GM23338 (cell line): ENCODE data around the gene ZFYVE27. TPM values are rescaled to one million over a fixed set of nuclear protein-coding genes. Genes with fewer than 3 reads are reported as not detected.

ENCODE experiments used
- ATAC-seq: fragments of 200-7000 bp; cut with Tn5 transposase; 3 replicates; pipeline ENCODE4 v1.9.1; 2020
- DNase-seq: peaks from one replicate; pipeline ENCODE4 v3.0.0-alpha.2; 2015; ENCODE audit warnings: low spot score
- H2AFZ ChIP-seq: fragments of 200-600 bp; sonication (generic); 2 replicates; pipeline ENCODE4 v1.8.0; 2016; ENCODE audit warnings: antibody characterized with exemption, mild to moderate bottlenecking, moderate library complexity
- H3F3A ChIP-seq: fragments of 200-600 bp; sonication (generic); replicated peaks from 2 replicates; pipeline ENCODE4 v1.8.0; 2017; ENCODE audit warnings: antibody characterized with exemption, mixed run types, low read depth
- H3K27ac ChIP-seq: fragments of 200-600 bp; sonication (generic); 2 replicates; pipeline ENCODE4 v1.6.1; 2016; ENCODE audit warnings: low read depth
- H3K27me3 ChIP-seq: fragments of 200-600 bp; sonication (generic); 2 replicates; pipeline ENCODE4 v1.8.0; 2016; ENCODE audit warnings: mild to moderate bottlenecking, mixed run types, moderate library complexity; ENCODE audit not compliant: insufficient read depth
- H3K36me3 ChIP-seq: fragments of 200-600 bp; sonication (generic); 2 replicates; pipeline ENCODE4 v1.8.0; 2016; ENCODE audit warnings: mild to moderate bottlenecking; ENCODE audit not compliant: insufficient read depth
- H3K4me1 ChIP-seq: fragments of 200-600 bp; sonication (generic); 2 replicates; pipeline ENCODE4 v1.8.0; 2016; ENCODE audit warnings: mild to moderate bottlenecking, moderate library complexity; ENCODE audit not compliant: insufficient read depth
- H3K4me2 ChIP-seq: fragments of 200-600 bp; sonication (generic); 2 replicates; pipeline ENCODE4 v1.7.1; 2017; ENCODE audit warnings: mixed run types
- H3K4me3 ChIP-seq: fragments of 200-600 bp; sonication (generic); 2 replicates; pipeline ENCODE4 v1.6.1; 2016; ENCODE audit warnings: mixed run types
- H3K79me2 ChIP-seq: fragments of 200-600 bp; sonication (generic); replicated peaks from 2 replicates; pipeline ENCODE4 v1.8.0; 2017; ENCODE audit warnings: mild to moderate bottlenecking; ENCODE audit not compliant: insufficient read depth
- H3K9me2 ChIP-seq: fragments of 200-600 bp; sonication (generic); 2 replicates; pipeline ENCODE4 v1.8.0; 2017; ENCODE audit not compliant: insufficient read depth
- H4K20me1 ChIP-seq: fragments of 200-600 bp; sonication (generic); replicated peaks from 2 replicates; pipeline ENCODE4 v1.8.0; 2017; ENCODE audit warnings: mild to moderate bottlenecking; ENCODE audit not compliant: insufficient read depth
- H3K27ac Mint-ChIP-seq: 2 replicates; pipeline ENCODE4 v1.8.0; 2020; ENCODE audit warnings: inconsistent platforms, mild to moderate bottlenecking, moderate library complexity, mixed read lengths
- H3K27me3 Mint-ChIP-seq: 3 replicates; pipeline ENCODE4 v1.8.0; 2022; ENCODE audit warnings: low read depth, mild to moderate bottlenecking, moderate library complexity, mixed read lengths, inconsistent platforms; ENCODE audit not compliant: insufficient read depth, poor library complexity
- H3K36me3 Mint-ChIP-seq: 3 replicates; pipeline ENCODE4 v1.8.0; 2021; ENCODE audit warnings: low read depth, mild to moderate bottlenecking, inconsistent platforms, moderate library complexity, mixed read lengths
- H3K4me1 Mint-ChIP-seq: 3 replicates; pipeline ENCODE4 v1.8.0; 2020; ENCODE audit warnings: mild to moderate bottlenecking, inconsistent platforms, mixed read lengths
- H3K4me3 Mint-ChIP-seq: 3 replicates; pipeline ENCODE4 v1.8.0; 2021; ENCODE audit warnings: moderate library complexity, mild to moderate bottlenecking, inconsistent platforms, mixed read lengths
- H3K9me3 Mint-ChIP-seq: 3 replicates; pipeline ENCODE4 v1.8.0; 2020; ENCODE audit warnings: moderate library complexity, mild to moderate bottlenecking, inconsistent platforms, mixed read lengths
- CREB1 ChIP-seq: fragments of 250-450 bp; sonication (Bioruptor Pico); IDR thresholded peaks from 2 replicates; pipeline ENCODE4 v1.5.0; 2020; ENCODE audit warnings: low read depth, mild to moderate bottlenecking, moderate library complexity
- CTCF ChIP-seq, 2 experiments: fragments of 200-600 bp in 1 of 2; sonication (generic) in 1 of 2; conservative IDR thresholded peaks; 2 replicates each; pipeline versions ENCODE4 v1.5.1 to v1.6.1; 2016 to 2017; ENCODE audit warnings: antibody characterized with exemption in 2 of 2, low read depth in 2 of 2, mild to moderate bottlenecking in 2 of 2, moderate library complexity in 1 of 2
- ETS1 ChIP-seq: IDR thresholded peaks from 2 replicates; pipeline ENCODE4 v1.6.1; 2016; ENCODE audit warnings: antibody characterized with exemption
- EZH2phosphoT487 ChIP-seq: fragments of 200-600 bp; sonication (generic); IDR thresholded peaks from one replicate; pipeline ENCODE4 v1.8.1; 2018; ENCODE audit warnings: antibody characterized with exemption; ENCODE audit not compliant: unreplicated experiment
- JUNB ChIP-seq: IDR thresholded peaks from one replicate; pipeline ENCODE4 v1.6.1; 2016; ENCODE audit warnings: antibody characterized with exemption; ENCODE audit not compliant: unreplicated experiment
- REST ChIP-seq: IDR thresholded peaks from one replicate; pipeline ENCODE4 v1.6.1; 2018; ENCODE audit warnings: antibody characterized with exemption; ENCODE audit not compliant: unreplicated experiment
- ZNF114 ChIP-seq: fragments of 250-450 bp; sonication (Bioruptor Pico); IDR thresholded peaks from 2 replicates; pipeline ENCODE4 v1.5.0; 2020; ENCODE audit warnings: mild to moderate bottlenecking, moderate library complexity
- ZNF331 ChIP-seq: fragments of 250-450 bp; sonication (Bioruptor Pico); IDR thresholded peaks from 2 replicates; pipeline ENCODE4 v1.5.0; 2020; ENCODE audit warnings: low read depth, mild to moderate bottlenecking, moderate library complexity
- polyA plus RNA-seq: library from polyadenylated mRNA; unstranded; fragments of >200 nt; fragmentation: Nextera tagmentation; extraction: Ambion mirVana; gene quantifications from 2 replicates; pipeline ENCODE4 v1.2.1, GENCODE V29; 2016
- total RNA-seq: library from RNA; depleted of rRNA; stranded (reverse); fragments of >200 nt; shearing (Covaris generic); gene quantifications from 2 replicates; pipeline ENCODE4 v1.2.3, GENCODE V29; 2014

Gene ZFYVE27
- total and polyA plus RNA-seq, 2 experiments from 2014 or later, result 15.0 to 25.8 TPM

GRCh38 chr10:97703398-97704067 is 33.4 kb upstream of the ZFYVE27 start:
- no peaks in the 10 kb centered on the region for H3K9me2 ChIP-seq
- no peak overlapping the region for H3K4me3 ChIP-seq
- no peak for ATAC-seq
- no peaks in the 10 kb centered on the region for H3K36me3 ChIP-seq
- H3K4me1 Mint-ChIP-seq, result peaks cover 6% of the 10 kb centered on the region; the same call in 2 of the 3 replicates
- H3K4me1 ChIP-seq, result peaks cover 4% of the 10 kb centered on the region; the same call in 1 of the 2 replicates
- no peaks in the 10 kb centered on the region for H3K9me3 Mint-ChIP-seq
- H4K20me1 ChIP-seq, result no peaks in the 10 kb centered on the region
- TF ChIP-seq ZNF331 (CRISPR knock-in tag) (no peak), REST (no peak), JUNB (no peak), CREB1 (no peak), EZH2phosphoT487 (no peak), CTCF (conservative IDR thresholded peaks at IDR 0.05; ENCODE audit: low read depth in 2 of 2) (no peak)
- H3K27ac ChIP-seq, result no peak overlapping the region
- H3K27me3 ChIP-seq, result no peaks in the 10 kb centered on the region
- H2AFZ ChIP-seq, result no peak overlapping the region
- no peak for DNase-seq
- no peak overlapping the region for H3K4me3 Mint-ChIP-seq
- peaks cover 6% of the 10 kb centered on the region for H3K27me3 Mint-ChIP-seq
- 0 out of 2 replicates have a peak, but pooled peaks cover 3% of the 10 kb centered on the region for H3F3A ChIP-seq
- no peaks in the 10 kb centered on the region for H3K36me3 Mint-ChIP-seq
- H3K4me2 ChIP-seq, result no peak overlapping the region
- H3K27ac Mint-ChIP-seq, result no peak overlapping the region
- no peaks in the 10 kb centered on the region for H3K79me2 ChIP-seq

- Histone ChIP-seq H3K4me1 (peaks cover 1% of the 10 kb centered on the region; the same call in 1 of the 2 replicates), H3K79me2 (no peaks in the 10 kb centered on the region), H3K9me2 (no peaks in the 10 kb centered on the region), H3F3A (0 out of 2 replicates have a peak, but pooled peaks cover 3% of the 10 kb centered on the region), H3K27ac (no peak overlapping the region), H4K20me1 (no peaks in the 10 kb centered on the region), H2AFZ (no peak overlapping the region), H3K36me3 (no peaks in the 10 kb centered on the region), H3K27me3 (no peaks in the 10 kb centered on the region), H3K4me3 (no peak overlapping the region), H3K4me2 (no peak overlapping the region)
- H3K4me3 Mint-ChIP-seq, result no peak overlapping the region
- H3K27me3 Mint-ChIP-seq, result peaks cover 9% of the 10 kb centered on the region
- H3K4me1 Mint-ChIP-seq, result peaks cover 8% of the 10 kb centered on the region
- H3K36me3 Mint-ChIP-seq, result no peaks in the 10 kb centered on the region
- H3K27ac Mint-ChIP-seq, result no peak overlapping the region
- no peak for ATAC-seq
- no peak for DNase-seq
- no peaks in the 10 kb centered on the region for H3K9me3 Mint-ChIP-seq
- TF ChIP-seq JUNB (no peak), EZH2phosphoT487 (no peak), ETS1 (no peak), ZNF114 (CRISPR knock-in tag) (no peak)
Observed at GRCh38 chr10:97704341-97704740, 32.6 kb upstream of the ZFYVE27 start.
